PFSK-1 (cell line): Measurements from ENCODE around the gene S100A6.

Experiments used
- FOXP2 ChIP-seq: optimal IDR thresholded peaks from 2 replicates; pipeline ENCODE3; 2011; ENCODE audit warnings: borderline replicate concordance, control low read depth, inconsistent platforms; ENCODE audit not compliant: insufficient read depth; ENCODE audit errors: extremely low read length, extremely low read depth
- POLR2AphosphoS5 ChIP-seq: IDR thresholded peaks from 2 replicates; pipeline ENCODE4 v1.6.1; 2012; ENCODE audit warnings: low read depth, mild to moderate bottlenecking, control low read depth, low read length, moderate library complexity
- SIN3A ChIP-seq: IDR thresholded peaks from 2 replicates; pipeline ENCODE4 v1.6.1; 2012; ENCODE audit warnings: mild to moderate bottlenecking, low read length, moderate library complexity, borderline replicate concordance; ENCODE audit not compliant: insufficient read depth
- TAF1 ChIP-seq: IDR thresholded peaks from 2 replicates; pipeline ENCODE4 v1.6.1; 2012; ENCODE audit warnings: low read length, control low read depth, borderline replicate concordance; ENCODE audit not compliant: insufficient read depth
- TF ChIP-seq, protein P1 (sequence below), 2 experiments: IDR thresholded peaks; 2 replicates each; pipeline versions ENCODE4 v1.6.1 to v1.8.0; 2011 to 2012; ENCODE audit warnings: low read depth in 2 of 2, low read length in 2 of 2, control low read depth in 1 of 2, inconsistent platforms in 1 of 2, mild to moderate bottlenecking in 1 of 2, moderate library complexity in 1 of 2; ENCODE audit not compliant: insufficient read depth in 1 of 2

DNA sequence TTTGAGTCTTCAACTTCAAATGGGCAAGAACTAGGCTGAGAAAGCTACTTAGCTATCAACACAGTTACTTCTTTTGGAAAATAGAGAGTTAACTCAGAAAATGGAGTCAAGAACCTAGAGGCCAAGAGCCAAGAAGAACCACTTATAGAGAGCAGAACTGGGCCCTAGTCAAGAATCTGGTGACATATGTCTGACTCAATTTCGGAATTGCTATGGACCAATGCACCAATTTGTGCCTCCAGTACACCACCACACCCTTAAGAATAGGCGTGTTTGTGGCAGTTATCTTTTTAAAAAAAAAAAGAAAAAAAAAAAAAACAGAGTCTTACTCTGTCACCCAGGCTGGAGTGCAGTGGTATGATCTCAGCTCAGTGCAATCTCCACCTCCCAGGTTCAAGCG lies 22.1 kb upstream of the S100A6 start:
- TF ChIP-seq TAF1 (no peak), SIN3A (no peak), POLR2AphosphoS5 (no peak), FOXP2 (no peak)
- TF ChIP-seq, protein P1, sequence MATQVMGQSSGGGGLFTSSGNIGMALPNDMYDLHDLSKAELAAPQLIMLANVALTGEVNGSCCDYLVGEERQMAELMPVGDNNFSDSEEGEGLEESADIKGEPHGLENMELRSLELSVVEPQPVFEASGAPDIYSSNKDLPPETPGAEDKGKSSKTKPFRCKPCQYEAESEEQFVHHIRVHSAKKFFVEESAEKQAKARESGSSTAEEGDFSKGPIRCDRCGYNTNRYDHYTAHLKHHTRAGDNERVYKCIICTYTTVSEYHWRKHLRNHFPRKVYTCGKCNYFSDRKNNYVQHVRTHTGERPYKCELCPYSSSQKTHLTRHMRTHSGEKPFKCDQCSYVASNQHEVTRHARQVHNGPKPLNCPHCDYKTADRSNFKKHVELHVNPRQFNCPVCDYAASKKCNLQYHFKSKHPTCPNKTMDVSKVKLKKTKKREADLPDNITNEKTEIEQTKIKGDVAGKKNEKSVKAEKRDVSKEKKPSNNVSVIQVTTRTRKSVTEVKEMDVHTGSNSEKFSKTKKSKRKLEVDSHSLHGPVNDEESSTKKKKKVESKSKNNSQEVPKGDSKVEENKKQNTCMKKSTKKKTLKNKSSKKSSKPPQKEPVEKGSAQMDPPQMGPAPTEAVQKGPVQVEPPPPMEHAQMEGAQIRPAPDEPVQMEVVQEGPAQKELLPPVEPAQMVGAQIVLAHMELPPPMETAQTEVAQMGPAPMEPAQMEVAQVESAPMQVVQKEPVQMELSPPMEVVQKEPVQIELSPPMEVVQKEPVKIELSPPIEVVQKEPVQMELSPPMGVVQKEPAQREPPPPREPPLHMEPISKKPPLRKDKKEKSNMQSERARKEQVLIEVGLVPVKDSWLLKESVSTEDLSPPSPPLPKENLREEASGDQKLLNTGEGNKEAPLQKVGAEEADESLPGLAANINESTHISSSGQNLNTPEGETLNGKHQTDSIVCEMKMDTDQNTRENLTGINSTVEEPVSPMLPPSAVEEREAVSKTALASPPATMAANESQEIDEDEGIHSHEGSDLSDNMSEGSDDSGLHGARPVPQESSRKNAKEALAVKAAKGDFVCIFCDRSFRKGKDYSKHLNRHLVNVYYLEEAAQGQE (IDR thresholded peaks at IDR 0.05; ENCODE audit: insufficient read depth in 1 of 2, low read depth in 2 of 2, low read length in 2 of 2), result no peak
